Measurements from ENCODE around the gene FBXW8.

FBXW8 gene

GRCh38 chr12:116882742-116883141 is 28.0 kb upstream of the FBXW8 start:
- DNase-seq: peak in 2 of 42 donors; percentile 32 to 37
- intact Hi-C loops (cut with DNase I): no loop called here

GRCh38 chr12:116884871-116885270 is 25.9 kb upstream of the FBXW8 start:
- intact Hi-C loops (cut with DNase I): no loop called here
- DNase-seq: no peak

GRCh38 chr12:116885491-116885890 is 25.3 kb upstream of the FBXW8 start:
- intact Hi-C loops (cut with DNase I): no loop called here
- DNase-seq: no peak

GRCh38 chr12:116887244-116887643 is 23.5 kb upstream of the FBXW8 start:
- no peak for DNase-seq
- intact Hi-C loops (cut with DNase I): no loop called here

- no peak for DNase-seq
- intact Hi-C loops (cut with DNase I): no loop called here
Measured at GRCh38 chr12:116887897-116888296, 22.9 kb upstream of the FBXW8 start.

- intact Hi-C loops (cut with DNase I): no loop called here
- no peak for DNase-seq
Measured at GRCh38 chr12:116890330-116890729, 20.4 kb upstream of the FBXW8 start.

GRCh38 chr12:116891019-116891418 is 19.7 kb upstream of the FBXW8 start:
- intact Hi-C loops (cut with DNase I): no loop called here
- DNase-seq: no peak

- no peak for DNase-seq
- intact Hi-C loops (cut with DNase I): no loop called here
Measured at GRCh38 chr12:116892349-116893140, 18.2 kb upstream of the FBXW8 start.

GRCh38 chr12:116894913-116895312 is 15.8 kb upstream of the FBXW8 start:
- DNase-seq: no peak
- intact Hi-C loops (cut with DNase I): no loop called here

- intact Hi-C loops (cut with DNase I): no loop called here
- DNase-seq: no peak
Measured at GRCh38 chr12:116896411-116896924, 14.3 kb upstream of the FBXW8 start.

GRCh38 chr12:116897476-116897875 is 13.3 kb upstream of the FBXW8 start:
- DNase-seq: no peak
- intact Hi-C loops (cut with DNase I): no loop called here

GRCh38 chr12:116898669-116899068 is 12.1 kb upstream of the FBXW8 start:
- intact Hi-C loops (cut with DNase I): no loop called here
- DNase-seq: no peak

- intact Hi-C loops (cut with DNase I): no loop called here
- no peak for DNase-seq
Measured at GRCh38 chr12:116901612-116902011, 9.1 kb upstream of the FBXW8 start.

GRCh38 chr12:116903818-116904217 is 6.9 kb upstream of the FBXW8 start:
- DNase-seq: no peak
- intact Hi-C loops (cut with DNase I): no loop called here

- intact Hi-C loops (cut with DNase I): no loop called here
- DNase-seq: no peak
Measured at GRCh38 chr12:116906285-116906684, 4.5 kb upstream of the FBXW8 start.

GRCh38 chr12:116910280-116910644 is 488 bp upstream of the FBXW8 start:
- no peak for DNase-seq
- intact Hi-C loops (cut with DNase I): no loop called here

GRCh38 chr12:116915326-116915725 is 4.6 kb downstream of the FBXW8 start:
- DNase-seq: no peak
- intact Hi-C loops (cut with DNase I): no loop called here

GRCh38 chr12:116916122-116916521 is 5.4 kb downstream of the FBXW8 start:
- DNase-seq: no peak
- intact Hi-C loops (cut with DNase I): no loop called here

- intact Hi-C loops (cut with DNase I): no loop called here
- DNase-seq: no peak
Measured at GRCh38 chr12:116916714-116917114, 6.0 kb downstream of the FBXW8 start.

GRCh38 chr12:116918464-116918863 is 7.7 kb downstream of the FBXW8 start:
- intact Hi-C loops (cut with DNase I): no loop called here
- DNase-seq: no peak

- DNase-seq: no peak
- intact Hi-C loops (cut with DNase I): no loop called here
Measured at GRCh38 chr12:116919247-116919661, 8.5 kb downstream of the FBXW8 start.

Measured in head of caudate nucleus (tissue), 42 donors.